HL-60 (cell line): ENCODE results near the gene PRDM1.

Source experiments
- TF ChIP-seq, protein P1 (sequence below): IDR thresholded peaks from one replicate; pipeline ENCODE4 v1.5.1; 2011; ENCODE audit warnings: low read length, control low read depth, inconsistent platforms; ENCODE audit not compliant: insufficient read depth
- TF ChIP-seq, protein P2 (sequence below): IDR thresholded peaks from 2 replicates; pipeline ENCODE4 v1.6.1; 2012; ENCODE audit warnings: low read depth; ENCODE audit not compliant: insufficient replicate concordance

DNA sequence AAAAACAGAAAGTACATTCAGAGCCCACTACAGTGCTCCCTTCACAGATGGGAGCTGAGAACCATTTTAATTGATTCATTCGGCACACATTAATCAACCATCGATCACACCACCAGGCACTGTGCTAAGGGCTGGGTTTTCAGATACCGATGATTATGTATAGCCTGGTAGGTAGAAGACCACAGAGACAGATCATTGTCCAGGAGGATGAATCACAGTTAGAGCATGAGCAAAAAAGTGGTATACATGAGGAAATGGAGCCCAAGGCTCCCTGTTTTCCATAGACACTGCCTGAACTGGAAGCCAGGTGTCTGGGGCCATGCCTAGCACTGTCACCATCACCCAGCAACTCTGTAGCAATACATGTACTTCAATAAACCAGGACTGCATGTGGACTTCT, 9.0 kb upstream of the PRDM1 start:
- TF ChIP-seq, protein P1, sequence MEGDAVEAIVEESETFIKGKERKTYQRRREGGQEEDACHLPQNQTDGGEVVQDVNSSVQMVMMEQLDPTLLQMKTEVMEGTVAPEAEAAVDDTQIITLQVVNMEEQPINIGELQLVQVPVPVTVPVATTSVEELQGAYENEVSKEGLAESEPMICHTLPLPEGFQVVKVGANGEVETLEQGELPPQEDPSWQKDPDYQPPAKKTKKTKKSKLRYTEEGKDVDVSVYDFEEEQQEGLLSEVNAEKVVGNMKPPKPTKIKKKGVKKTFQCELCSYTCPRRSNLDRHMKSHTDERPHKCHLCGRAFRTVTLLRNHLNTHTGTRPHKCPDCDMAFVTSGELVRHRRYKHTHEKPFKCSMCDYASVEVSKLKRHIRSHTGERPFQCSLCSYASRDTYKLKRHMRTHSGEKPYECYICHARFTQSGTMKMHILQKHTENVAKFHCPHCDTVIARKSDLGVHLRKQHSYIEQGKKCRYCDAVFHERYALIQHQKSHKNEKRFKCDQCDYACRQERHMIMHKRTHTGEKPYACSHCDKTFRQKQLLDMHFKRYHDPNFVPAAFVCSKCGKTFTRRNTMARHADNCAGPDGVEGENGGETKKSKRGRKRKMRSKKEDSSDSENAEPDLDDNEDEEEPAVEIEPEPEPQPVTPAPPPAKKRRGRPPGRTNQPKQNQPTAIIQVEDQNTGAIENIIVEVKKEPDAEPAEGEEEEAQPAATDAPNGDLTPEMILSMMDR: no peak
- TF ChIP-seq, protein P2, sequence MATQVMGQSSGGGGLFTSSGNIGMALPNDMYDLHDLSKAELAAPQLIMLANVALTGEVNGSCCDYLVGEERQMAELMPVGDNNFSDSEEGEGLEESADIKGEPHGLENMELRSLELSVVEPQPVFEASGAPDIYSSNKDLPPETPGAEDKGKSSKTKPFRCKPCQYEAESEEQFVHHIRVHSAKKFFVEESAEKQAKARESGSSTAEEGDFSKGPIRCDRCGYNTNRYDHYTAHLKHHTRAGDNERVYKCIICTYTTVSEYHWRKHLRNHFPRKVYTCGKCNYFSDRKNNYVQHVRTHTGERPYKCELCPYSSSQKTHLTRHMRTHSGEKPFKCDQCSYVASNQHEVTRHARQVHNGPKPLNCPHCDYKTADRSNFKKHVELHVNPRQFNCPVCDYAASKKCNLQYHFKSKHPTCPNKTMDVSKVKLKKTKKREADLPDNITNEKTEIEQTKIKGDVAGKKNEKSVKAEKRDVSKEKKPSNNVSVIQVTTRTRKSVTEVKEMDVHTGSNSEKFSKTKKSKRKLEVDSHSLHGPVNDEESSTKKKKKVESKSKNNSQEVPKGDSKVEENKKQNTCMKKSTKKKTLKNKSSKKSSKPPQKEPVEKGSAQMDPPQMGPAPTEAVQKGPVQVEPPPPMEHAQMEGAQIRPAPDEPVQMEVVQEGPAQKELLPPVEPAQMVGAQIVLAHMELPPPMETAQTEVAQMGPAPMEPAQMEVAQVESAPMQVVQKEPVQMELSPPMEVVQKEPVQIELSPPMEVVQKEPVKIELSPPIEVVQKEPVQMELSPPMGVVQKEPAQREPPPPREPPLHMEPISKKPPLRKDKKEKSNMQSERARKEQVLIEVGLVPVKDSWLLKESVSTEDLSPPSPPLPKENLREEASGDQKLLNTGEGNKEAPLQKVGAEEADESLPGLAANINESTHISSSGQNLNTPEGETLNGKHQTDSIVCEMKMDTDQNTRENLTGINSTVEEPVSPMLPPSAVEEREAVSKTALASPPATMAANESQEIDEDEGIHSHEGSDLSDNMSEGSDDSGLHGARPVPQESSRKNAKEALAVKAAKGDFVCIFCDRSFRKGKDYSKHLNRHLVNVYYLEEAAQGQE: no peak
